IMR-90 (cell line): ENCODE results near the gene TMPRSS11A.

Experiments
- CEBPB ChIP-seq: IDR thresholded peaks from 2 replicates; pipeline ENCODE4 v1.6.1; 2012; ENCODE audit warnings: low read depth, low read length, improper control_type of control experiment
- CTCF ChIP-seq: conservative IDR thresholded peaks from 2 replicates; pipeline ENCODE4 v1.5.1; 2012; ENCODE audit warnings: mild to moderate bottlenecking, low read depth, low read length, improper control_type of control experiment
- POLR2A ChIP-seq: IDR thresholded peaks from 2 replicates; pipeline ENCODE4 v1.6.1; 2012; ENCODE audit warnings: mild to moderate bottlenecking, low read depth, low read length
- RCOR1 ChIP-seq: IDR thresholded peaks from 2 replicates; pipeline ENCODE4 v1.6.1; 2012; ENCODE audit warnings: mild to moderate bottlenecking, low read length, improper control_type of control experiment; ENCODE audit not compliant: insufficient replicate concordance
- USF2 ChIP-seq: fragments of 150-350 bp; IDR thresholded peaks from 2 replicates; pipeline ENCODE4 v1.6.1; 2017; ENCODE audit warnings: mild to moderate bottlenecking, antibody characterized with exemption, low read length, low read depth

- TF ChIP-seq CTCF (no peak), POLR2A (no peak), USF2 (no peak), CEBPB (no peak), RCOR1 (no peak)
Measured at GRCh38 chr4:67884701-67885100, 78.6 kb downstream of the TMPRSS11A start.
